WTC11 (cell line): ENCODE measurements around the gene CALCR. TPM values are rescaled to one million over a fixed set of nuclear protein-coding genes. Genes with fewer than 3 reads are reported as not detected.

Experiments
- ATAC-seq: fragments of 200-7000 bp; cut with Tn5 transposase; 2 replicates; pipeline ENCODE4 v1.10.0; 2021; ENCODE audit warnings: mild to moderate bottlenecking, moderate library complexity
- CTCF ChIA-PET: fragments of 300-600 bp; sonication (Branson Sonifier 250); formaldehyde crosslinking; loops from one replicate; lab custom pipeline; 2021; ENCODE audit warnings: antibody characterized with exemption; lab: Charles Lee
- POLR2A ChIA-PET: fragments of 350-600 bp; sonication (Branson Sonifier 250); formaldehyde crosslinking; loops from one replicate; lab custom pipeline; 2021; ENCODE audit warnings: antibody characterized with exemption; lab: Charles Lee
- DNase-seq: peaks from one replicate; pipeline ENCODE4 v3.0.0; 2021; ENCODE audit warnings: low spot score
- H3K27ac Mint-ChIP-seq: 2 replicates; pipeline ENCODE4 v1.8.0; 2021; ENCODE audit warnings: mixed read lengths
- H3K27me3 Mint-ChIP-seq: 2 replicates; pipeline ENCODE4 v1.8.0; 2021; ENCODE audit warnings: low read depth, mild to moderate bottlenecking, moderate library complexity, mixed read lengths
- H3K36me3 Mint-ChIP-seq: 2 replicates; pipeline ENCODE4 v1.8.0; 2021; ENCODE audit warnings: mixed read lengths
- H3K4me1 Mint-ChIP-seq: 2 replicates; pipeline ENCODE4 v1.8.0; 2022; ENCODE audit warnings: mixed read lengths
- H3K4me3 Mint-ChIP-seq: 2 replicates; pipeline ENCODE4 v1.8.0; 2021; ENCODE audit warnings: mild to moderate bottlenecking, moderate library complexity, mixed read lengths
- H3K9me3 Mint-ChIP-seq: 2 replicates; pipeline ENCODE4 v1.8.0; 2021; ENCODE audit warnings: mixed read lengths
- AFF4 ChIP-seq: sonication (generic); formaldehyde crosslinking; IDR thresholded peaks from 2 replicates; pipeline ENCODE4 v1.8.1; 2023; ENCODE audit warnings: mild to moderate bottlenecking, missing genetic modification reagents, borderline replicate concordance
- ATF1 ChIP-seq: sonication (generic); formaldehyde crosslinking; IDR thresholded peaks from 2 replicates; pipeline ENCODE4 v1.8.1; 2023; ENCODE audit warnings: mild to moderate bottlenecking, moderate library complexity, missing genetic modification reagents
- CDX4 ChIP-seq: fragments of 250-450 bp; sonication (Bioruptor Pico); IDR thresholded peaks from 2 replicates; pipeline ENCODE4 v1.9.0; 2021; ENCODE audit warnings: moderate library complexity, mild to moderate bottlenecking, inconsistent platforms, borderline replicate concordance
- CREB1 ChIP-seq: sonication (generic); formaldehyde crosslinking; IDR thresholded peaks from 2 replicates; pipeline ENCODE4 v1.8.0; 2023; ENCODE audit warnings: mild to moderate bottlenecking, missing genetic modification reagents
- E2F1 ChIP-seq: sonication (generic); formaldehyde crosslinking; IDR thresholded peaks from 2 replicates; pipeline ENCODE4 v1.8.0; 2022; ENCODE audit warnings: mild to moderate bottlenecking, missing genetic modification reagents
- ELF4 ChIP-seq: sonication (generic); formaldehyde crosslinking; IDR thresholded peaks from 2 replicates; pipeline ENCODE4 v1.8.1; 2022; ENCODE audit warnings: low read depth, mild to moderate bottlenecking, moderate library complexity, missing genetic modification reagents
- ERG ChIP-seq: fragments of 250-450 bp; sonication (Bioruptor Pico); IDR thresholded peaks from 2 replicates; pipeline ENCODE4 v1.8.0; 2021; ENCODE audit warnings: mild to moderate bottlenecking
- FOXJ3 ChIP-seq: sonication (generic); formaldehyde crosslinking; IDR thresholded peaks from 2 replicates; pipeline ENCODE4 v1.9.0; 2021; ENCODE audit warnings: missing genetic modification reagents, mild to moderate bottlenecking, borderline replicate concordance
- GRHL2 ChIP-seq: fragments of 250-450 bp; sonication (Bioruptor Pico); IDR thresholded peaks from 2 replicates; pipeline ENCODE4 v1.8.0; 2022; ENCODE audit warnings: mild to moderate bottlenecking, moderate library complexity; ENCODE audit not compliant: insufficient replicate concordance, severe bottlenecking
- IRF1 ChIP-seq: sonication (generic); formaldehyde crosslinking; IDR thresholded peaks from 2 replicates; pipeline ENCODE4 v1.8.0; 2023; ENCODE audit warnings: missing genetic modification reagents
- IRF2 ChIP-seq: sonication (generic); formaldehyde crosslinking; IDR thresholded peaks from 2 replicates; pipeline ENCODE4 v1.8.0; 2022; ENCODE audit warnings: low read depth, missing genetic modification reagents, borderline replicate concordance
- JUN ChIP-seq: sonication (generic); formaldehyde crosslinking; IDR thresholded peaks from 2 replicates; pipeline ENCODE4 v1.8.0; 2023; ENCODE audit warnings: mild to moderate bottlenecking, missing genetic modification reagents
- MYBL2 ChIP-seq: sonication (generic); formaldehyde crosslinking; IDR thresholded peaks from 2 replicates; pipeline ENCODE4 v1.8.1; 2023; ENCODE audit warnings: mild to moderate bottlenecking, moderate library complexity, missing genetic modification reagents
- NR1H2 ChIP-seq: sonication (generic); formaldehyde crosslinking; IDR thresholded peaks from 2 replicates; pipeline ENCODE4 v1.9.0; 2021; ENCODE audit warnings: mild to moderate bottlenecking, moderate library complexity, missing genetic modification reagents
- PRDM15 ChIP-seq: sonication (generic); formaldehyde crosslinking; IDR thresholded peaks from 2 replicates; pipeline ENCODE4 v1.8.0; 2022; ENCODE audit warnings: missing genetic modification reagents
- SMAD4 ChIP-seq: sonication (generic); formaldehyde crosslinking; IDR thresholded peaks from 2 replicates; pipeline ENCODE4 v1.8.0; 2022; ENCODE audit warnings: mild to moderate bottlenecking, missing genetic modification reagents
- TP53 ChIP-seq: sonication (generic); formaldehyde crosslinking; IDR thresholded peaks from 2 replicates; pipeline ENCODE4 v1.8.1; 2023; ENCODE audit warnings: mild to moderate bottlenecking, missing genetic modification reagents
- USF2 ChIP-seq: sonication (generic); formaldehyde crosslinking; IDR thresholded peaks from 2 replicates; pipeline ENCODE4 v1.8.1; 2023; ENCODE audit warnings: mild to moderate bottlenecking, missing genetic modification reagents, moderate library complexity
- ZBTB43 ChIP-seq: sonication (generic); formaldehyde crosslinking; IDR thresholded peaks from 2 replicates; pipeline ENCODE4 v1.8.1; 2023; ENCODE audit warnings: mild to moderate bottlenecking, missing genetic modification reagents
- ZNF121 ChIP-seq: sonication (generic); formaldehyde crosslinking; IDR thresholded peaks from 2 replicates; pipeline ENCODE4 v1.8.0; 2023; ENCODE audit warnings: missing genetic modification reagents
- total RNA-seq: library from RNA; stranded (reverse); gene quantifications from 3 replicates; pipeline ENCODE4 v1.2.3, GENCODE V29; 2021

The CALCR gene
- total RNA-seq, 1 experiment from 2014 or later: 0.81 TPM

GRCh38 chr7:93563584-93563983, 10.9 kb downstream of the CALCR start:
- no peak overlapping the region for H3K4me3 Mint-ChIP-seq
- TF ChIP-seq GRHL2 (no peak), ELF4 (CRISPR knock-in tag) (no peak), IRF2 (CRISPR knock-in tag) (no peak), MYBL2 (no peak), FOXJ3 (CRISPR knock-in tag) (no peak), ZBTB43 (CRISPR knock-in tag) (no peak), JUN (no peak), CDX4 (CRISPR knock-in tag) (no peak), ZNF121 (no peak), USF2 (CRISPR knock-in tag) (no peak), ATF1 (CRISPR knock-in tag) (no peak), CREB1 (CRISPR knock-in tag) (no peak), IRF1 (CRISPR knock-in tag) (no peak), E2F1 (no peak), PRDM15 (CRISPR knock-in tag) (no peak), NR1H2 (CRISPR knock-in tag) (no peak)
- POLR2A ChIA-PET: no interaction called here
- CTCF ChIA-PET: interaction anchor here (0.9 kb wide), 1 partner anchor 37 kb away, joined by 3 read pairs; no protein-coding TSS in a partner anchor
- DNase-seq: no peak
- H3K4me1 Mint-ChIP-seq: peaks cover 16% of the 10 kb centered on the region
- no peaks in the 10 kb centered on the region for H3K27me3 Mint-ChIP-seq
- no peaks in the 10 kb centered on the region for H3K36me3 Mint-ChIP-seq
- no peaks in the 10 kb centered on the region for H3K9me3 Mint-ChIP-seq
- no peak overlapping the region for H3K27ac Mint-ChIP-seq
- ATAC-seq: no peak

GRCh38 chr7:93562936-93563335, 11.6 kb downstream of the CALCR start:
- ChIA-PET CTCF (interaction anchor here (0.9 to 2.0 kb wide), 2 partner anchors 12 to 37 kb away, joined by 3 to 13 read pairs; no protein-coding TSS in a partner anchor), POLR2A (no interaction called here)
- Mint-ChIP-seq H3K36me3 (no peaks in the 10 kb centered on the region), H3K27me3 (no peaks in the 10 kb centered on the region), H3K4me1 (peaks cover 18% of the 10 kb centered on the region), H3K4me3 (no peak overlapping the region), H3K27ac (no peak overlapping the region), H3K9me3 (no peaks in the 10 kb centered on the region)
- no peak for DNase-seq
- ATAC-seq: no peak
- no peak for TF ChIP-seq SMAD4 (CRISPR knock-in tag)
- no peak for TF ChIP-seq ERG (CRISPR knock-in tag)
- TF ChIP-seq TP53: no peak
- no peak for TF ChIP-seq GRHL2
- no peak for TF ChIP-seq AFF4 (CRISPR knock-in tag)
